ENCODE measurements around the gene SUPT4H1.
"Not testable (repeated sequence)": the region's sequence is repeated elsewhere in the genome, so short reads cannot be mapped to it uniquely, and the experiment has no call there.

The SUPT4H1 gene

DNA sequence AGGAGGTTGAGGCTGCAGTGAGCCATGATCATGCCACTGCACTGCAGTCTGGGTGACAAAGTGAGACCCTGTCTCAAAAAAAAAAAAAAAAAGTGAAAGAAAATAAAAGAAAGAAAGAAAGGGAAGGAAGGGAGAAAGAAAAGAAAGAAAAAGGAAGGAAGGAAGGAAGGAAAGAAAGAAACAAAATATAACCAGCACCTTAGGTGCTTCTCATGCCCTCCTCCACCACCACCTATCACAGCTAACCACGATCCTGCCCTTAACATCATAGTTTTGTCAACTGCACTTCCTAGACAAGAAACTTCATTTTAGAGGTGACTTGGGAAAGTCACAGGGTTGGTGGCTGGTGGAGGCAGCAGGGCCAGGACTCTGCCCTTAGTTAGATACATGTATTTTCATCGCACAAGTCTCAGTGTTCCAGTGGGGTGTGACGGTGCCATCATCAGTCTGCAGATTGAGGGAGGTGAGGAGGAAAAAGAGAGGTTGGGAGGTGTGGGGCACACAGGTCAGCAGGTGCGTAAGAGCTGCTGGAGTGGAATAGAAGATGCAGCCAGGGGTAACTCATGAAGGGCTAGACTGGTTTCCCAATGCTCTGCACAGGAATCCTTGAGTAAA lies 10.0 kb downstream of the SUPT4H1 start:
- no peak for DNase-seq (ENCODE audit: extremely low read depth in 1 of 2, low read depth in 1 of 2)

DNA sequence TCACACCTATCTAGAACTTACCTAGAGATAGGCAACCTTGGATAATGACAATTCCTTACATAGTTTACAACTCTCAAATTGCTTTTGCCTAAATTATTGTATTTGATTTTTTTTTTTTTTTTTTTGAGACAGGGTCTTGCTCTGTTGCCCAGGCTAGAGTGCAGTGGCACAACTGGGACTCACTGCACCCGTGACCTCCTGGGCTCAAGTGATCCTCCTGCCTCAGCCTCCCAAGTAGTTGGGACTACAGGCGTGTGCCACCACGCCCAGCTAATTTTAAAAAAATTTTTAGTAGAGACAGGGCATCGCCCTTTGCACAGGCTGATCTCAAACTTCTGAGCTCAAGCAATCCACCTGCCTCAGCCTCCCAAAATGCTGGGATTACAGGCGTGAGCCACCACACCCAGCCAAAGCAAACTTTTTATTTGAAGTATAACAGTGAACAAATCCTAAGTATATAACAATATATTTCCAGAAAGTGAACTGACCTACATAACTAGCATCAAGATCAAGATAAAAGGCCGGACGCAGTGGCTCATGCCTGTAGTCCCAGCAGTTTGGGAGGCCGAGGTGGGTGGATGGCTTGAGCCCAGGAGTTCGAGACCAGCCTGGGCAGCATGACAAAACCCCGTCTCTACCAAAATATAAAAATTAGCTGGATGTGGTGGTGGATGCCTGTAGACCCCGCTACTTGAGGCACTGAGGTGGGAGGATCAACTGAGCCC lies 10.7 kb downstream of the SUPT4H1 start:
- DNase-seq (ENCODE audit: extremely low read depth in 1 of 2, low read depth in 1 of 2) = not testable (repeated sequence)

DNA sequence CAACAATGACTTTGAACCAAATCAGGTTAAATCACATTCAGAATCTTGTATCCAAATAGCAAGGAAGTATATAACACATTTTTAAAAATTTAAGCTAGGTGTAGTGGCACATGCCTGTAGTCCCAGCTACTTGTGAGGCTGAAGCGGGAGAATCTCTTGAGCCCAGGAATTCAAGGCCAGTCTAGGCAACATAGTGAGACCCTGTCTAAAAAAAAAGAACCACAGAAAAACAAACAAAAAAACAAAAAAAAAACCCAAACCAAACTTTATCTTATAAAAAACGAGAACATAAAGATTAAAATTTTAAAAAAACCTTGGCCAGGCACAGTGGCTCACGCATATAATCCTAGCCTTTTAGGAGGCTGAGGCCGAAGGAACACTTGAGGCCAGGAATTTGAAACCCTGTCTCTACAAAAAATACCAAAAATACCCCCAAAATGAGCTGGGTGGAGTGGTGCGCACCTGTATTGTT lies 11.6 kb downstream of the SUPT4H1 start:
- no peak for DNase-seq (ENCODE audit: extremely low read depth in 1 of 2, low read depth in 1 of 2)

DNA sequence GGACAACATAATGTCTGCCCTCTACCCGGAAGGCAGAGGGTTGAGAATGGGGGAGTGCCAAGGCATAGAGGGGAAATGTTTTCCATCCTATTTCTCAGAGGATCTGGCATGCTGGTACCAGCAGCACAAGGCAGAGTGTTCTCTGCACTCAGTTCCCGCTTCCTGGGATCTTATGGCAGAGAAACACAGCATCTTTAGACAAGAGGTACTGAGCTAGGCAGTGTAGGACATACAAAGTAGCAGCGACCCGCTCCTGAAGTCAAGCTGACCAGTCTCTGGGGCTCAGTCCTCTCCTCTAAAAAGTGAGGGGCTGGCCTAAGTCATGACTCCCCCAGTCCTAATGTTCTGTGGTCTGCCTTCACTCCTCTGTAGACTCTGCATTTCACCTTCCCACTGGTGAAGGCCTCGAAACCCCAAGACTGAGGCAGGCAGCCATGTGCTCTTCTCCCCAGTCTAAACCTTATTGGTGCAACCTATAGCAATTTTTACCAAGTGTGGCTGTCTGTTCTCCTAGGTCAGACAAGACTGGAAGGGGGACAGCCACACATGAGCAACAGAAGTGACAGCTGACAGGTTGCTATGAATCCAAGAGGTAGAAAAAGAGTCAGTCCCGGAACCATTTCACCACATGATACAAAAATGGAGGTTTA lies 12.1 kb downstream of the SUPT4H1 start:
- no peak for DNase-seq (ENCODE audit: extremely low read depth in 1 of 2, low read depth in 1 of 2)

DNA sequence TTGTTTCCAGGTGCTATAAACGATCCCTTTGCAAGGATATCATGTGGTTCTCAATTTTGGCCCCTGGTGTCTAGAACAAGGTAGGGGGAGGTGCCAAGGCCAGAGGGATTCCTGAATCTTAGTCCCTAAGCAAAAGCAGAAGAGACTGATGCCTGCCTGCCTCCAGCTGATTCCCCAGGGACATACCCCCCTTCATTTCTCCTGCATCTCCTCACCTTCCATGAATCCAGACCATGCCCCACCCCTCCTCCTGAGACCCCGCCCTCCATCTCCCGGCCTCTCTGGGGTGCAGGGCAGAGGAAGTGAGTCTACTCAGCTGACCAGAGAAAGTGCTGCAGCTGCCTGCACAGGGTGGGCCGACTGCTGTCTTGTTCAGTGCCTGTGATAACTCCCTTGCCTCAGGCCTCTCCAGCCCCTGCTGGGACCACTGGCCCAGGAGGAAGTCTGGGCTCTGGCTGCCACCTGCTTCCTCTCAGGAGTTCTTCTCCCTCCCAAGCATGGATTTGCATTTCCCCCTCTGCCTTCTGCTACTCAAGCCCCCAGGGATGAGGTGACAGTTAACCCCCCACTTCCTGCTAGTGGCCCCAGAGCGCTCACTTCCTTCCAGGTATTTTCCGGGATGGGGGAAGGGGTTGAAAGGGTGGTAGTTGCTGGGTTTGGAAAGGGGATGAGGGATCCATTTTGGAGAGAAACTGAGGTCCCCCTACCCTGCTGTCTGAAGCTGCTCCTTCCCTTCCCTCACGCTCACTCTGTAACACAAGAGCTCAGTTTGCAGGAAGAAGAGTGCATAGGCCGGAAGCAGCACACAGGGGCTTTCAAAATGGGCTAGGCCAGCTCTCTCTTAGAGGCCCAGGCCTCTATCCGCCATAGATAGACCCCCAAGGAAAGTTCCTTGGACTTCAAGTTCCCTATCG lies 12.9 kb downstream of the SUPT4H1 start:
- no peak for DNase-seq (ENCODE audit: extremely low read depth in 1 of 2, low read depth in 1 of 2)

DNA sequence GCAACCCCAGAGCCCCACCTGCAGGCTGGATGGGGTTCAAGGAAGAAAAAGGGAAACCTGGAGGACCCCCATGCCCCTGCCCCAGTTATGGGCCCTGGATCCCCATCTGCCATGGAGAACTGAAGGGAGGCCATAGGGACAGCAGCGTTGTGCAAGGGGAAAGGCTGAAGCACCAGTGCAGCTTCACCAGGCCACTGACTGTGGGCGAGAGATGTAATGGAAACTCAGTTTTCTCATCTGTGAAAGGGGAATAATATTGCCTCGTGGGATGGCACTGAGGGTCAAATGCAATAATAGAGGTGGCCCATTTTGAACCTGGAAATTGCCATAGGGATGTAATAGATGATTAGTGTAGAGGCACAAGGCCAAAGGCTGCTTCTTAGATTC lies 13.6 kb downstream of the SUPT4H1 start:
- DNase-seq (ENCODE audit: extremely low read depth in 1 of 2, low read depth in 1 of 2) = no peak

DNA sequence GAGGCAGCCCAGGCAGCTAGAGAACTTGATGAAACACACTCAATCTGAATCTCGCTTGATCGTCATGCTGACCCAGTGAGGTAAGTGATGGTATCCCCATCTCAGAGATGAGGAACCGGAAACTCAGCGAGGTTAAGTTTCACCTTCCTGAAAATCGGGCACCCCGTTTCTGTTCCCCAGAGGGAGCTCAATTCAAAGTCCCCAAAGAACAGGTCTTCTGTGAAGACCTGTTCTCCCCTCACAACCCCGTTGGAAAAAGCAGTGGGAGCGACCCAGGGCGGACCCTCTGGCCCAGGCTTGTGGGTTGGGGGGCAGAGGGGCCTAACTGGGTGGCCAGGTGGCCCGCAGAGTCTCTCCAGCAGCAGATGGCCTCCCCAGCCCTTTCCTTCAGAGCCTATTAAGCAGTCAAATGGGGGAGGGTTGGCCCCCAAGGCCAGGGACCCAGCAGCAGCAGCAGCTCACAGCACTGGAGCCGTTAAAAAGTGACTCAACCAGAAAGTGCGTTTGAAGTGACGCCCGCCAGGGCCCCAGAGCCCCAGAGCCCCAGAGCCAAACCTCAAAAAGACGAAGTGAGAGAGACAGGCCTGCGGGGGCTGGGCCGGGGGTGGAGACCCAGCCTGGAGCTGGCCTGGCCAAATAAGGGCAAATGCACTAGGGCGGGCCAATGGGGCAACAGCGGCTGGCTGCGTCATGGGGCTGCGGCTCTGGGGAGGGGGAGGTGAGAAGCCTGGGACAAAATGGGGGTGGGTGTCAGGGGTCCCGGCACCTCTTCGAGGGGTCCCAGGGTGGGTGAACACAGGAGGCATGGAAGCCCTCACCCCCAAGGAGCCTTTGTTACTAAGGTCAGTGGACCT lies 14.2 kb downstream of the SUPT4H1 start:
- peak; percentile 82 to 86 for DNase-seq (ENCODE audit: extremely low read depth in 1 of 2, low read depth in 1 of 2)

DNA sequence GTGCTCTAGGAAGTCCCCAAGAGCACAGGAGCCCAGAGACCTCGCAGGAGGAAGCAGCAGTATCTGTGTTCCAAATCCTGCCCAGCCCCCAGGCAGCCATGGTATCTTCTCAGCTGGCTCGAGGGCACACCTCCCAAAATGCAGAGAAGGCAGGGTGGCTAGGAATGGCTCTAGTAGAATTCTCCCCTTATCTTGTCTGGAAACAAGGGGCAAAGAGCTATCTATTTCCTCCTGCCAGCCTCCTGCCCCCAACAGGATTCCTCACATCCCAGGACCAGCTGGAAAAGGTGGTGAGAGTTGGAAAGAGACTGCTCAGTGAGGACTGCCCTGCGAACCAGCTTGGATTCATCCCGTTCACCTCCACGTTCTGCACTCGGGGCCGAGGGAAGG lies 14.8 kb downstream of the SUPT4H1 start:
- DNase-seq (ENCODE audit: extremely low read depth in 1 of 2, low read depth in 1 of 2) = no peak

DNA sequence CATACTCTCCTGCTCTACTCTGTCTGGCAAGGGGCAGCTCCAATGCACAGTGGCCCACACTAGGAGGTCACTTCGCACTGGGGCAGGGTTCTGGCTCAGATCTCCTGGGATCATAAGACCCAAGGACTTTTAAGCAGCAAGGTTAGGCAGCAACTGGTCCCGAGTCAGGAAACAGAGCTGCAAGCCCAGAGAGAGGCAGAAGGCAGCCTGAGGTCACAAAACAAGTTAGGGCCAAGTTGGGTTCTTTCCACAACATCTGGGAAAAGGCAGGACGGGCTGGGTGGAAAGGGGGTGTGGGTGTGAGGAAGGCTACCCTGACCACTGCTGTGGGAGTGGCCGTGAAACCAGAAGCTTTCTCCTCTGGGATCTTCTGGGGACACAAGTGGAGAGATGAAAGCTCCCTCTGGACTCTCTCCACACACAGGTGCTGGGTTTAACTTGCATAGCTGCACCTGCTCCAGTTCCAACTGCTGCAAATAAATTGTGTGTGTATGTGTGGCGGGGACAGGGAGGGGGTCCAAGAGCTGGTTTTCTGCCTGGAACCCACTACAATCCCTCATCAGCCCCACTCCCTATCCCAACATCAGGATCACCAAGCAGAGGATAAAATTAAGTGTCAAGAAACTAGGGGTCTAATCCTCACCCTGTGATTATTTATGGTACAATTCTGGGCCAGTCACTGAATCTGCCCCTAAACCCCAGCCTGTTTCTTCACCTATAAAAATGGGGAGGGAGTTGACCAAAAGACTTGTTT lies 15.4 kb downstream of the SUPT4H1 start:
- no peak for DNase-seq (ENCODE audit: extremely low read depth in 1 of 2, low read depth in 1 of 2)

DNA sequence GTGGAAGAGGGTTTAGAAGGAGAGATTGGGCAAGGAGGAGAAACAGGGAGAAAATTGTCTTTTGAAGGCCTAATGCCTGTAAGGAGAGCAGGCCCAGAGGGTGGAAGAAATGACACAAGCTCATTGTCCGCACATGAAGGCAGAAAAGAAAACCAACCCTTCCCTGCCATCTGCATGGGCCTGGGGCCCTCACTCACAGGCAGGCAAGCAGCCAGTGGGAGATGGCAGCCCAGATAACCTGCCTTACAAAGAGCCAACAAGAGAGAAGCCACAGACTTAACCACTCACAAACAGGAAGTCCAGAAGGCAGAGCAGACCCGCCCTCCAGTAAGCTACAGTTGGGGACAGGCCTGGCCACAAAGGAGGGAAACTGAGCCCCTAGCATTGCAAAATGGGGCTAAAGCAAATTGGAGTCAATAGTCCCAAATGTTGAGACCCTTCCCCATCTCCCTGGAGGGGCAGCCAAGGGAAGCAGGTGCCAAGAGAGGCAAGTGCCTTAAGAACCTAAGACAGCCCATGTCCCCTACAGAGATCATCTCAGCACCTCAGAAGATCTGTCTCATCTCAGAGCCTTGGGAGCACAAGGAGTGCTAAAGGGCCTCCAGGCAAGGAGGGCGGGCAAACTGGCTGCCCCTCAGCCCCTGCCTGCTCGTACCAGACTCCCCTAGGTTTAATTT lies 16.1 kb downstream of the SUPT4H1 start:
- DNase-seq (ENCODE audit: extremely low read depth in 1 of 2, low read depth in 1 of 2) = no peak

DNA sequence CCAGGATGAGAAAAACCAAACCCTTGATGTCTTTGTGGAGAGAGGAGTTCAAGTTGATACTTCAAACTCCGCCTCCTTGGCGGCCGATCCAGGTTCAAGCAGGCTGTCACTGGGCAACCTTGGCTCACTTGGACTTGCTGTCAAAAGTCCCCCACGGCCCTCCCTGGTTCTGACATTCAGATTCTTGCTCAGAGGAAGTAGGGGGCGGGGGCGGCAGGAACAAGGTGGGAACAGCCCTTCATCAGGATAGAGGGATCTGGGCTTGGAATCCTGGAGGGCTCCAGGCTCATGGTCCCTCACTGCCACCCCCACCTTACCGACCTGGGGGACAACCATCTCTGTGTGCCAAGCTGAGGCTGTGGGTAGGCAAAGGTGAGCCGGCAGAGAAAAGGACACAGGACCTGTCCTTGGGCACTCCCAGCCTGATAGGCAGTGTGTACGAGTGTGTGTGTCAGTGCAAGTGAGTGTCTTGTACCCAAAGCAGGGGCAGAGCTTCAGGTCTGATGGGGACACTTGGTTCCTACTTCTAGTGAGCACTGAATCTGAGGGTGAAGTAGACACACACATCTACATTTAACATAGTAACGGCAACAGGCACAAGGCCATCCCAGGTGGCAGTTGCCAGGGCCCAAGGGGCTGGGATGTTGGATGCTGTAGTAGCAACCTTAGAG lies 16.8 kb downstream of the SUPT4H1 start:
- no peak for DNase-seq (ENCODE audit: extremely low read depth in 1 of 2, low read depth in 1 of 2)

DNA sequence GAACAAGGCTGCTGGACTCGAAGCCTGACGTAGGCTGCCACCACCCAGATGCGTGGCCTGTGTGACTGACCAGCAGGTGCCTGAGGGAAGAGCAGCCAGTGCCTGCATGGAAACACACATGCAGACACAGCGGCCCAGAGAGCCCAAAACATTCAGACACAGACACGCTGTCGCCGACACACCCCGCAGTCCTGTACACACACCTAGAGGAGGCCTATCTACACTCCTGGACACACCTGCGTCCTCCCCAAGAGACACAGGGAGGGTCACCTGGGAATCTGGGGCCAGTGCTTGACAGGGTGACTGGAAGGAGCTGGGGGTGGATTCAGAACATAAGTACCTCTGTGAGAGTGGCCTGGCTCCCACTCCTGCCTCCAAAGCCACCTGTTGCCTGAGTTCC lies 17.3 kb downstream of the SUPT4H1 start:
- no peak for DNase-seq (ENCODE audit: extremely low read depth in 1 of 2, low read depth in 1 of 2)

DNA sequence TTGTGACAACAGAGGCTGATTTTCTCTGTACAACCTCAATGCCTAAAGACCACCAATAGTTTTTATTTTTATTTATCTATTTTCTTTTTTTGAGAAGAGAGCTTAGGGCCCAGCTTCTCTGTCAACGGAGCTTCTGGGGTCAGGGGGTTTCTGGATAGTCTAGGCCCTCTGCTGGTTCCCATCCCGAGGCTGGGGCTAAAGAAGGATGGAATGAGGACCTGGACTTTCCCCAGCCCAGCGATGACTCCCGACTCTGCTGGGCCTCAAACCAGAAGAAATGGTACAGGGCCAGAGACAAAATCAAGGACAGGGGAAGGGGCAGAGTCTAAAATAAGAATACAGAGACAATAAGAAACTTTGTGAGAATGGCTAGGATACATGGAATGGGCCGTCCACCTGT lies 17.7 kb downstream of the SUPT4H1 start:
- no peak for DNase-seq (ENCODE audit: extremely low read depth in 1 of 2, low read depth in 1 of 2)

DNA sequence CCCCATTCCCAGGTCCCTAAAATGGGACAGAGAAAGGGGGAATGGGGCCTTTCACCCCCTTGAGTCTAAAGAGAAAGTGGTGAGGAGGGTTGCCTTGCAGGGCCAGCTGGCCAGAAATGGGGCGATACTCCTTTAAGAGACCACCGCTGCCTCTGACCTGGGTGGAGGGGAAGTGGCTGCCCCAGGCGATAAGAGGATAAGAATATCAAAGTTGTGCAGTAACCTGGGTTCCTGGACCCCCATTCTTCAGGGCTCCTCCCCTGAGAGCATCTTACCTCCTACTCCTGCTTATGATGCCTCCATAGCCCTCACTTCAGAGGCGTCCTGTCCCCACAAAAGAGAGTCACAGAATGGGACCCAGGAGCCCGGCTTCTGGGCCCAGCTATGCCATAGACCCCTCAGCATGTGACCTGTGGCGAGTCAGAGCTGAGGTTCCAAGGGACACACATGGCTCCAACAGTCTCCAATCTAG lies 18.2 kb downstream of the SUPT4H1 start:
- no peak for DNase-seq (ENCODE audit: extremely low read depth in 1 of 2, low read depth in 1 of 2)

DNA sequence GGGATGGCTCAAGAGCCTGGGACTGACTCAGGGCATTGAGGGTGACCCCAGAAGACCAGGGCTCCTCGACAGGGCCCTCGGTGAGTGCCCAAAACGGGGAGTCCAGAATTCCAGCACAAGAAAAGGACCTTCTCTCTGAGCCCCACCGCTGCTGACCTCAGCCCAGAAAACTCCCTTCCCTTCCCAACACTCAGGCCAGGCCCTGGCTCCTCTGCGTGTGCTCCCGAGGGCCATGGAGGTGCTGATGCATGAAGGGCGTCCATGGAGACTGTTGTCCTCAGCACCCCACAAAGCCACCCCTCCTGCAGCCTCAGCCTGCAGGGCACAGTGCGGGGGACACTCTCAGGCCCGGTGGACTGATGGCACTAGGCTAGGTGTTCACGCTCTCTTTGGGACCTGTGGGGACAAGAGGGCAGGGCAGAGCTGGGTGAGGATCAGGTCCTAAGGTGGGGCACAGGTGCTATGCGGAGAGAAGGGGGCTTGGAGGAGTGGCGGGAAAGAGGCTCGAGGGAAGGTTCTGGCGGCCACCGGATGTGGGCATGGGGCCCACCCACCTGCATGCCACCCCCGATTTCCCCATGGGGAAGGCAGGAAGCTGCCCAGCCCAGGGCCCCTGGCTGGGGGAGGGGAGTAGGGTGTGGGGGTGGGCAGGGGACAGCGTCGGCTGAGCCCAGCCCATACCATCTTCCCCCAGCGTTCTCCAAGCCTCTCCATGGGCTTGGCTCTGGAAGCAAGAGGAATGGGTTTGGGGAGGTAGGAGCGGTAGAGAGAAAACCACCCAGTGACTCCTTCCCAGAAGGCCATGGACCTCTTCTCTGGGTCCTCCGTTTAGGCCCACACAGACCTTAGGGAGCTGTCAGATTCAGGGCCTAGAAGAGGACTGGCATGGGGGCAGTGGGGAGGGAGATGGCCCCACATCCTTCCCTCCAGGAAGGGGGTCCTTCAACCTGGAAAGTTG lies 18.9 kb downstream of the SUPT4H1 start:
- DNase-seq (ENCODE audit: extremely low read depth in 1 of 2, low read depth in 1 of 2) = no peak

DNA sequence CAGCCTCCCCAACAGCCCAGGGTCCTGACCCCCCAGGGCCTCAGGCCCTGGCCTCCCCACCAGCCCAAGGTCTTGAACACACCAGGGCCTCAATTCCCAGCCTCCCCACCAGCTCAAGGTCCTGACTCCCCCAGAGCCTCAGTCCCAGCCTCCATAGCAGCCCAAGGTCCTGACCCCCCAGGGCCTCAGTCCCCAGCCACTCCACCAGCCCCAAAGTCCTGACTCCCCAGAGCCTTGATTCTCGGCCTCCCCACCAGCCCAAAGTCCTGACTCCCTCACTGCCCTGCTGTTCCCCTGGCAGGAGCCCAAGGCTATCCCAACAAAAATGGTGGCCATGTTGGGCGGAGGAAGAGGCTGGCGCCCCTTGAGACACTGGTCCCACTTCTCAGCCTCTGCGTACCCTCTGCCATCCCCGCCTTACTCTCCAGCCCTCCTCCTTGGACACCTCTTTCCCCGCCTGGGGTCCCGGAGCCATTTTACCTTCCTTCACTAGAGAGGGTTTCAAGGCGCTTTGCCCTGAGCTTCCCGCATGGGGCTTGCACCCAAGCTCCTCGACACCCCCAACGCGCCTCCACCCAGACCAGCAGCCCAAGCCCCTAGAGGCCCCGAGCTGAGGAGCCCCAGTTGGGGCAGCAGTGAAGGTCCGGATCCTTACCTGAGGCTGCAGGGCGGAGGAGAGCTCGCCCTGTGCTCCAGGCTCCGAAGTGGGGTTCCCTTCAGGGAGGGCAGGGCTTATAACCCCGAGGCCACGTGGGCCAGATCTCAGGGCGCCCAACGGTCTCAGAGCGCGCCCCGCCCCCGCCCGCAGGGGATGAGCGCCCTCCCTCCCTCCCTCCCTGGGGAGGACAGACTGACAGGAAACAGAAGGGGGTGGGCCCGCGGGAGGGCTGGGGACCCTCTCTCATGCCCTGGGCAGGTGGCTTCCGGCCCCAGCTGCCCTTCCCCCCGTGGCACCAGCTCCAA lies 19.9 kb downstream of the SUPT4H1 start:
- peak; percentile 82 to 87 for DNase-seq (ENCODE audit: extremely low read depth in 1 of 2, low read depth in 1 of 2)

Measured in activated CD8-positive, alpha-beta memory T cell treated with anti-CD3 and anti-CD28 coated beads for 1 hour (primary cell).